B cell (primary cell): ENCODE data around the gene TRIP11. TPM values are rescaled to one million over a fixed set of nuclear protein-coding genes. Genes with fewer than 3 reads are reported as not detected.

Source experiments
- ATAC-seq: fragments of 200-7000 bp; cut with Tn5 transposase; one replicate; pipeline ENCODE4 v1.10.0; 2021; ENCODE audit warnings: low read depth, mild to moderate bottlenecking, moderate number of reproducible peaks, moderate library complexity
- CTCF ChIA-PET: fragments of 350-600 bp; sonication (Branson Sonifier 250); formaldehyde crosslinking; loops from one replicate; lab custom pipeline; 2021; ENCODE audit warnings: antibody characterized with exemption, inconsistent platforms; lab: Charles Lee
- POLR2A ChIA-PET: fragments of 350-600 bp; sonication (Branson Sonifier 250); formaldehyde crosslinking; loops from one replicate; lab custom pipeline; 2021; ENCODE audit warnings: antibody characterized with exemption; lab: Charles Lee
- DNase-seq: peaks from one replicate; pipeline ENCODE4 v3.0.0; 2013
- H2AFZ ChIP-seq: 2 replicates; pipeline ENCODE4 v1.6.1; 2012; ENCODE audit warnings: mild to moderate bottlenecking, low read depth, low read length; ENCODE audit not compliant: insufficient read depth, poor library complexity, severe bottlenecking
- H3K27ac ChIP-seq, 2 donors: 1 replicate in 1 of 2; 2 replicates in 1 of 2; pipeline ENCODE4 v1.5.1; 2012 to 2013; ENCODE audit warnings: low read length in 2 of 2, mild to moderate bottlenecking in 2 of 2, moderate library complexity in 1 of 2
- H3K27me3 ChIP-seq, 4 experiments: fragments of 200-600 bp in 1 of 4; sonication (generic) in 1 of 4; replicated peaks in 1 of 4; 1 replicate in 2 of 4; 2 replicates in 2 of 4; pipeline versions ENCODE4 v1.6.1 to v1.7.0; 2013 to 2016; ENCODE audit warnings: low read length in 3 of 4, mild to moderate bottlenecking in 2 of 4, mixed read lengths in 1 of 4, moderate library complexity in 1 of 4; ENCODE audit not compliant: insufficient read depth in 4 of 4, control insufficient read depth in 3 of 4; ENCODE audit errors: control extremely low read depth in 1 of 4
- H3K36me3 ChIP-seq, 2 experiments: replicated peaks in 1 of 2; 1 replicate in 1 of 2; 2 replicates in 1 of 2; pipeline versions ENCODE4 v1.6.1 to v1.7.1; 2013; ENCODE audit warnings: low read length in 1 of 2; ENCODE audit not compliant: insufficient read depth in 2 of 2, control insufficient read depth in 1 of 2; ENCODE audit errors: control extremely low read depth in 1 of 2, extremely low read depth in 1 of 2
- H3K4me1 ChIP-seq, 2 donors: fragments of 200-600 bp in 1 of 2; sonication (generic) in 1 of 2; 1 replicate in 1 of 2; 2 replicates in 1 of 2; pipeline versions ENCODE4 v1.5.1 to v1.6.1; 2013 to 2017; ENCODE audit warnings: low read length in 2 of 2; ENCODE audit not compliant: control insufficient read depth in 2 of 2, insufficient read depth in 2 of 2
- H3K4me2 ChIP-seq: replicated peaks from 2 replicates; pipeline ENCODE3; 2012; ENCODE audit warnings: mild to moderate bottlenecking, low read depth, low read length; ENCODE audit not compliant: poor library complexity, severe bottlenecking
- H3K4me3 ChIP-seq, 5 experiments: fragments of 200-600 bp in 1 of 5; sonication (generic) in 1 of 5; 1 replicate in 3 of 5; 2 replicates in 2 of 5; pipeline versions ENCODE4 v1.5.1 to v1.7.0; 2011 to 2016; ENCODE audit warnings: low read length in 4 of 5, mild to moderate bottlenecking in 4 of 5, low read depth in 2 of 5, control low read depth in 1 of 5, moderate library complexity in 1 of 5; ENCODE audit not compliant: insufficient read depth in 1 of 5; ENCODE audit errors: control extremely low read depth in 1 of 5, extremely low read depth in 1 of 5
- H3K79me2 ChIP-seq: fragments of 200-600 bp; sonication (generic); one replicate; pipeline ENCODE4 v1.6.0; 2016; ENCODE audit warnings: low read length; ENCODE audit not compliant: control insufficient read depth, insufficient read depth
- H3K9ac ChIP-seq: fragments of 200-600 bp; sonication (generic); 2 replicates; pipeline ENCODE4 v1.6.1; 2017; ENCODE audit warnings: mild to moderate bottlenecking, low read length, moderate library complexity
- H3K9me3 ChIP-seq, 3 donors: one replicate each; pipeline versions ENCODE4 v1.6.1 to v1.7.1; 2013; ENCODE audit warnings: low read length in 2 of 3; ENCODE audit not compliant: control insufficient read depth in 2 of 3, insufficient read depth in 1 of 3; ENCODE audit errors: control extremely low read depth in 1 of 3
- H4K20me1 ChIP-seq: 2 replicates; pipeline ENCODE4 v1.6.0; 2012; ENCODE audit warnings: mild to moderate bottlenecking, low read length; ENCODE audit not compliant: insufficient read depth, control insufficient read depth, poor library complexity, severe bottlenecking
- H3K27ac Mint-ChIP-seq: one replicate; pipeline ENCODE4 v1.8.0; 2021; ENCODE audit warnings: mixed read lengths
- H3K27me3 Mint-ChIP-seq: one replicate; pipeline ENCODE4 v1.8.0; 2021; ENCODE audit warnings: mixed read lengths
- H3K4me1 Mint-ChIP-seq: one replicate; pipeline ENCODE4 v1.8.0; 2021; ENCODE audit warnings: mixed read lengths
- H3K4me3 Mint-ChIP-seq: one replicate; pipeline ENCODE4 v1.8.0; 2021; ENCODE audit warnings: mixed read lengths
- H3K9me3 Mint-ChIP-seq: one replicate; pipeline ENCODE4 v1.8.0; 2022; ENCODE audit warnings: mixed read lengths; ENCODE audit not compliant: insufficient read depth
- CTCF ChIP-seq: fragments of 200-600 bp; IDR thresholded peaks from one replicate; pipeline ENCODE4 v1.8.0; 2022; ENCODE audit warnings: antibody characterized with exemption, mild to moderate bottlenecking
- EZH2 ChIP-seq: IDR thresholded peaks from 2 replicates; pipeline ENCODE4 v1.6.1; 2012; ENCODE audit warnings: borderline replicate concordance, low read depth, mild to moderate bottlenecking, moderate library complexity, low read length; ENCODE audit not compliant: insufficient read depth, poor library complexity, severe bottlenecking
- WGBS: methylation state at CpG from one replicate; pipeline ENCODE4 v1.1.5; 2013; ENCODE audit warnings: missing lambda C conversion rate; ENCODE audit not compliant: insufficient coverage; 5-methylcytosine and 5-hydroxymethylcytosine counted together
- intact Hi-C: fragments of 100-400 bp; cut with micrococcal nuclease; formaldehyde crosslinking; loops from one replicate; pipeline ENCODE4 v1.10.0; 2022
- polyA plus RNA-seq: library from polyadenylated mRNA; depleted of rRNA; stranded (reverse); fragments of >200 nt; gene quantifications from 2 replicates; pipeline ENCODE4 v1.2.3, GENCODE V29; 2012
- total RNA-seq, 2 donors: library from RNA; stranded (reverse); fragments of 120-200 nt in 1 of 2; gene quantifications; 1 replicate in 1 of 2; 2 replicates in 1 of 2; pipeline versions ENCODE4 v1.2.3 to v1.2.4, GENCODE V29; 2013 to 2022

TRIP11 gene
- total and polyA plus RNA-seq, 2 donors (not counting 1 experiment from before 2014, with no cell fraction given): 6.4 to 62.2 TPM

- H3K4me1 Mint-ChIP-seq: no peaks in the 10 kb centered on the region
- ChIA-PET CTCF (no interaction called here), POLR2A (no interaction called here)
- Histone ChIP-seq H3K79me2 (no peaks in the 10 kb centered on the region), H3K4me2 (no peak overlapping the region), H4K20me1 (no peaks in the 10 kb centered on the region), H3K27ac (no peak overlapping the region), H3K36me3 (no peaks in the 10 kb centered on the region), H3K4me1 (no peaks in the 10 kb centered on the region), H3K9me3 (no peaks in the 10 kb centered on the region), H2AFZ (no peak overlapping the region), H3K27me3 (peaks cover 0 to 2% (median 0%) of the 10 kb centered on the region in 4 experiments), H3K4me3 (no peak overlapping the region), H3K9ac (no peak overlapping the region)
- H3K4me3 Mint-ChIP-seq: no peak overlapping the region
- intact Hi-C loops: no loop called here
- DNase-seq: no peak
- 93% methylated on average over 8 of the region's 9 CpGs for WGBS
- H3K27ac Mint-ChIP-seq: no peak overlapping the region
- peaks cover 21% of the 10 kb centered on the region for H3K27me3 Mint-ChIP-seq
- H3K9me3 Mint-ChIP-seq: no peaks in the 10 kb centered on the region
- TF ChIP-seq EZH2 (no peak), CTCF (no peak)
- no peak for ATAC-seq
Measured at GRCh38 chr14:91957876-91958313, 82.0 kb downstream of the TRIP11 start.

DNA sequence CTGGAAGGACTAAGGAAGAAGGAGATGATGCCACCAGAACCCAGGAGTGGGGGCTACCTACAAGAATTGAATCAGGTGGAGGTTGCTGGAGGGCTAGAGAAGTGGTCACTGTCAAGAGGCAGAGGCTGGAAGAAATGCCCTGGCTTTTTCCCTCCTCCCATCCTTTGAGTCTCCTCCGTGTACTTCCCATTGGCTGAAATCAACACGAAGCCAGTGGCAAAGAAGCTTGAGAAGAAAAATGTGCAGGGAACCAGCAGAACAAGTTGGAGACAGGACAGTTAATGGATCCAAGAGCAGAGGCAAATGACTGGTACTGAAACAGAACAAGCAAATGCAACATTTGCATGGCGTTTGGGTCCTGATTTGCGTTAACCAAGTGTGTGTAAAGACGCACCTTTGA, 83.2 kb downstream of the TRIP11 start:
- intact Hi-C loops: no loop called here
- no peak overlapping the region for H3K4me3 Mint-ChIP-seq
- WGBS: 100% methylated on average over 1 of the region's 5 CpGs
- H3K9me3 ChIP-seq: no peaks in the 10 kb centered on the region
- peaks cover 0 to 2% (median 0%) of the 10 kb centered on the region in 4 experiments for H3K27me3 ChIP-seq
- no peak for TF ChIP-seq CTCF
- TF ChIP-seq EZH2: no peak
- no peak overlapping the region for H3K4me3 ChIP-seq
- H3K9me3 Mint-ChIP-seq: no peaks in the 10 kb centered on the region
- ChIA-PET CTCF (no interaction called here), POLR2A (no interaction called here)
- H3K27ac Mint-ChIP-seq: no peak overlapping the region
- H3K27me3 Mint-ChIP-seq: peaks cover 21% of the 10 kb centered on the region
- H3K27ac ChIP-seq: no peak overlapping the region
- H3K4me2 ChIP-seq: no peak overlapping the region
- no peaks in the 10 kb centered on the region for H3K79me2 ChIP-seq
- H3K4me1 ChIP-seq: no peaks in the 10 kb centered on the region
- no peak overlapping the region for H3K9ac ChIP-seq
- H3K4me1 Mint-ChIP-seq: no peaks in the 10 kb centered on the region
- no peak overlapping the region for H2AFZ ChIP-seq
- ATAC-seq: no peak
- DNase-seq: no peak
- H4K20me1 ChIP-seq: no peaks in the 10 kb centered on the region
- H3K36me3 ChIP-seq: no peaks in the 10 kb centered on the region
